GM18526 (cell line): Measurements from ENCODE around the gene B3GAT2.

Experiments
- POLR2A ChIP-seq: IDR thresholded peaks from 3 replicates; pipeline ENCODE4 v1.6.1; 2011; ENCODE audit not compliant: insufficient read length; ENCODE audit errors: extremely low read depth

Gene B3GAT2

DNA sequence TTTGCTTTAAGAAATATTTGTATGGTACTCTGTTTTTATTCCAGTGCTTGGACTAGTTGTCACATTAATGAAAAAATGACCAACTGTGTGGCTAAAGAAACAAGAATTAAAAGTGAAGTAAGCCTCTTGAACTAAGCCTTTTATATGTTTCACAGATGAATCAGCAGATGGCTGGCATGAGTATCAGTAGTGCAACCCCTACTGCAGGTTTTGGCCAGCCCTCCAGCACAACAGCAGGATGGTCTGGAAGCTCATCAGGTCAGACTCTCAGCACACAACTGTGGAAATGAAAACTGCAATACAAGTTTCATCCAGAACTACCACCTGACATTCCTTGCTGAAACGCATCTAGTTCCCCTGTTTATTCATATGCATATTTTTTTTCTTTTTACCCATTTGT is 96.8 kb downstream of the B3GAT2 start:
- no peak for TF ChIP-seq POLR2A

DNA sequence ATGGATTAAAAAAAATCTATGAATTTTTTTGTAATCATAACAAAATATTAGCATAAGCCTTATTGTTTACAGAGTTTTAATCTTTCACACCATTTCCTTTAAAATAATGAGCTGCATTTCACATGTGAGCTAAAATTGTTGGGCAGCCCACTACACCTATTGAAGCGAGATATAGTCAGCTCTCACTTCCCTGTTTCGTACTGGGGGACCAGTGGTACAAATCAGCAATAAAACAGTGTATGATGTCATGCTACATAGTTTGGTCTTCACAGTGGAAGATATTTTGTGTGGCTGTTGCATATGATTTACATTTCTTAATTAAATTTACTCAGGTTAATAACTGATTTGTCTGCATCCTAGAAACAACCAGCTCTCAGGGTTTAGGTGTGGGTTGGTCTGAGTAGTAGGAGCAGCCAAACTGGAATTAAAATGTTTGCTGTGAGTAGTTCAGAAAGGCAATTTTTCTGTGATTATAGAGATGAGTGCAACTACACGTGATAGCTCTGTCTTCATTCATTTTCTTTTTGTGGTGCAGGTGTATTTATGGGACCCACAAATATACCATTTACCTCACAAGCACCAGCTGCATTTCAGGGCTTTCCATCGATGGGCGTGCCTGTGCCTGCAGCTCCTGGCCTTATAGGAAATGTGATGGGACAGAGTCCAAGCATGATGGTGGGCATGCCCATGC is 99.3 kb downstream of the B3GAT2 start:
- TF ChIP-seq POLR2A: no peak

GRCh38 chr6:70852667-70853246 is 104.1 kb downstream of the B3GAT2 start:
- no peak for TF ChIP-seq POLR2A

GRCh38 chr6:70849348-70850069 is 107.4 kb downstream of the B3GAT2 start:
- TF ChIP-seq POLR2A: no peak

DNA sequence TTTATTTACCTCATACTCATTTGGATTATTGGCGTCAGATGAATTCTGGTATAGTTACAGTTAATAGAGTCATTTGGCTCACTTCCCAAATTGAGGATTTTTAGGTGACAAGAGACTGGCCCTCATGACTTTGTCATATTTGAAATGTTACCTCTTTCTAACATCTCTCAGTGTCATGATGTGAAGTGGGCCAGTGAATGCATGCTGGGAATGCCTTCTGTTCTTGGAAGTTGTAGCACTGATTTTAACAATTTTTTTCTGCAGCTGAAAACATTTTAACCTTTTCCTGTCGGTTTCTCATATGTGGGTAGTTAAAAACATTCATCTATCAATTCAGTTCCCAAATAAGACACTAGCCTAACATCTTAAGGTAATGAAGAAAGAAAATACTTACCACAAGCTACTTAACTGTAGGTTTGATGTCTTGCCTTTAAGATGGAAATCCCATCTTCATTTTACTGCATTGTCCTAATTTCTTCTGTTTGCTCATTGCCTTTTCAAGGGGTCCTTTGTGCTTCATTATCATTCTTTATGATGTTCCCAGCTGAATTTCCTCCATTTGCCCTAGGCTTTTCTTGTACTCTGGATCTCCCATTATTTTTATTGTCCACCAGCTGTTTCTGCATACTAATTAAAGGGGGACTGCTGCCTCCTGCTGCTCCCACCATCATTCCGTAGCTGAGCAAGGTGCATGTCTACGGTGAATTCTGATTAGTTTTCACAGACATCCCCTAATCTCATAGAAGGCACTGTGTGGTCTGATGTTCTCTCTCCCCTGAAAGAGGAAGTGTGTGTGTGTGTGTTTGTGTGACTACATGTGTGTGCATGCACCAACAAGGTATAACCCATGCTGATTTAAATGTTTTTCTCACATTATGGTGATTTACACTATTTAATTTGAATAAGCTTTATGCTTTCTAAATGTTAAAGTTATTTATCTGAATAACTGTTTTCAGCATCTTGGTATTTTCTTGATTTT is 109.5 kb downstream of the B3GAT2 start:
- TF ChIP-seq POLR2A: no peak

DNA sequence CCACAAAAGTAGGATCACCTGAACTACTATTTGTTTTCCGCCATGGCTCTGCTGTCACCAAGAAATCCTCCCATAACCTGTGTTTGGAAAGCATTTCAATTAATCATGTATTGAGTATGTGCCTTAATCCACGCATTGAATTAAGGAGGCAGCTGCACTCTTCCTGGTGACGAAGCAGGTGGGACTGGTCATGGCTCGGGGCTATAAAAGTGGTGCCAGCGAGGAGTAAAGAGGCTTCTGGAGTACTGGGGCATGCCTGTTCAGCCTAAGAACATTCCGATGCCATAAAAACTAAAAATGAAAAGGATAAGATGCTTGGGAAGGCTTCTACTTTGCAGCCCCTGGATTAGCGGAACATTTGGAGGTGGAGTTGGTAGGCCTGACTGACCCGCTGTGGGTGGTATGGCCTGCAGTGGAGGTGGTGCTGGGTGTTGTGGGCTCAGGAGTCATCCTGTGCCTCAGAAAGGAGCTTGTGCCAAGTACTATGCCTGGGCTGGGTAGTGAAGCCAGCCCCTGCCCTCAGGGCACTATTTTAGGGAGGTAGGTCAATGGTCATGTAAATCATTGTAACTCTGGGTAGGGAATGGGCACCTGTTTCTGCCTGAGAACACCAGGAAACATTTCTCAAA is 110.5 kb downstream of the B3GAT2 start:
- TF ChIP-seq POLR2A: no peak

DNA sequence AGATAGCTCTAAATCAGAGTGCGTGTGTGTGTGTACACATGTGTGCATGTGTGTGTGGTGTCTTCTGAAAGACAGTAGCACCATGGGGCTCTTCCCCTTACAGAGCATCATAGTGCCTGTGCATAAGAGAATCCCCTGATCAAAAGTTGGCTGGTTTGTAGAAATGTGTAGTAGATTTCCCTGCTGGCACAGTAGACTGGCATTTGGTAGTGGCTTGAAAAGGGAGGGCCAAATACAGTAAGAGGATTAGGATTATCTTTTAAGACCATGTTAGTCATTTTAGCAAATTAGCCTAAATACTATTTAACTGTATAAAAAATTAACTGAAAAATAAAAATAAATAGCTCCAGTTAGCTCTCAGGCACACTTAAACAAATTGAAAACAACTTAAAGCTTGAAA is 112.6 kb downstream of the B3GAT2 start:
- TF ChIP-seq POLR2A: no peak

DNA sequence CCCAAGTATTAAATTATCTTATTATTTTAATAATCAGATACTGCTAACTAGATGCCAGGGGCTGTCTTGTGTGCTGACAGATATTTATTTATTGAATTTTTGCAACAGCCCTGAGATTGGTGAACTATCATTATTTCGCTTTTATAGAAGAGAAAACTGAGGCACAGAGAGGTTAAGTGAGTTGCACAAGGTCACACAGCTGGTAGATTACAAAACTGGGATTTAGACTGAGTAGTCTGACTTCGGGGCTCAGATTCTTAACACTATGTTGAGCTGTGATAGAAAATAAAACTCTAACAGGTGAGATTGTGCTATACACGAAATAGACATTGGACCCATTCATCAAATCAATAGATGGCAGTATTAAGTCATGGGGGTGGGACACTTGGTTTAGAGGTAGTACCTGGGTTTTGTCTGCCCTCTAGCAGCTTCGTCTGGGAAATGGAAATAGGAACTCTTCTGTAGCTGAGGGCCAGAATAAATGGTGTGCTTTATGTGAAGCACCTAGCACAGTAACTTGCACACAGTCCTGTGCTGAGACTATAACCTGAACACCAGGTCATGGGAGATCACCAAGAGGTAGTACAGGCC is 113.4 kb downstream of the B3GAT2 start:
- TF ChIP-seq POLR2A: no peak

DNA sequence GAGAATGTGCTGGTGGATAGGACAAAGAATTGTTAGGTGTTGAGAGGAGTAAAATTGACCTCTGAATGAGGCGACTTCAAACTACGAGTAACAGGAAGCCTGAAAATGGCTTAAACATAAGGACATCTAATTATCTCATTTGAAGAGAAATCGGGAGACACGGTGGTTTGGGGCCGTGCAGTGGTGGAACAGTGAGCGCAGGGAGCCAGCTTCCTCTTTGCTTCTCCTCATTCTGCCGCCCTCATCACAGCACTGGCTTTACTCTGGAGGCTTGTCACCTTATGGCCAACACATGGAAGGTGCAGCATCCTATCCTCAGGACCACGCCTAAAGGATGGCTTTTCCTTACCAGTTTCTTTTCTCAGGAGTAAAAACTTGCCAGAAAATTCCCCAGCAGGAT is 114.3 kb downstream of the B3GAT2 start:
- no peak for TF ChIP-seq POLR2A

DNA sequence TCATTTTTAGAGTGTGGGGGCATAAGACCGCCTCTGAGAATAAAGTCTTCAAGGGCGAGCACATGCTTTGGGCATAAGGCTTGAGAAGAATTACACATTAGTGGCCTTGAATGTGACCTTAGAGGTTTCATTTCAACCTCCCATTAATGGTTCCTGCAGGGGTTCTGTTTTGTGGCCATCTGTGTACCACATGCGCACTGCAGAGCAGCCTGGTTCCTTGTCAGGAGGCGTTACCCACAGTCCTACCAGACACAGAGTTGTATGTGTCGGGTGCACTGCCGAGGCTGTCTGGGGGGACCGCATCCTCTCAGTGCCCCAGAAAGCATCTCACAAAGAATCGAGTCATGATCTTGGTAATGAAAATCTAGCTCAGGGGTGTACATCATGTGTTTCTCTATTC is 115.7 kb downstream of the B3GAT2 start:
- no peak for TF ChIP-seq POLR2A

DNA sequence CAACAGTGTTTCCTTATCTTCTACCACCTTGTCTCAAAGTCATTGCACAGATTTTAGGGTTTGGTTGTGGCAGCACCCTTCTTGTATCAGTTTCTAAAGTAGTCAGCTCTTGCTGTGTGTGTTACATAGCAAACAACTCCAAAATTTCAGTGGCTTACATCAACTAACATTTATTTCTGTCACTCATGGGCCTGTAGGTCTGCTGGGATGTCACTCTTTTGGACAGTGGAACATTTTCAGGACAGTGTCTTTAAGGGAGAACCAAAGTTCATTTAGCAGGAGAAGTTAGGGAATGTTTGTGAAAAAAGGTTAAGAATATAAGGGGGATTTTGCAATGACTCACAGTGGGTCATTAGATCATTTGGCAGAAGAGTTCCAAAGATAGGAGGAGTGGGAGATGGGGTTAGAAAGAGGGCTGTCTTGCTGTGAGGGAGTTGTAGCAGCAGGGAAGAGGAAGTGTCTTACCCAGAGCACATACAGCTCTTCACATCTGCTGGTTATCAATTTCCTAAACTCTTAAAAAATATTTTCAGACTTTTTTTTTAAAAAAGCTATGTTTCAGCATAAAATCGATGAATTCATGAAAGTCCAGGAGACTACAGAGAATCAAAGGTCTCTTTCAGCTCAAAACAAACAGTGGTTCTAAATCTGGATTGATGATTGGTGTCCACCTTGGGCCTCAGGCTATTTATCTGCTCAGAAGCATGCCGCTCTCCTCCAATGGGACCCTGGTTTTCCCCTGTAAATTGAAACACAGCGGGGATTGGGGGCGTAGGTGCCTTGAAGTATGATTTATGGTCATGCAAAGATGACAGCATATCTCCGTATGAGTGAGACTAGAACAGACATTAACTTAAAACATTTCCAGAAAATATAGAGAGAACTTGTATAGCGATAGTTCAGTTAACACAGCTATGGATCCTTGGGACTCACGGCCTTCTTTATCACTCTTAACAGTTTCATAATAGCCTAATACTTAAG is 117.3 kb downstream of the B3GAT2 start:
- TF ChIP-seq POLR2A: no peak

DNA sequence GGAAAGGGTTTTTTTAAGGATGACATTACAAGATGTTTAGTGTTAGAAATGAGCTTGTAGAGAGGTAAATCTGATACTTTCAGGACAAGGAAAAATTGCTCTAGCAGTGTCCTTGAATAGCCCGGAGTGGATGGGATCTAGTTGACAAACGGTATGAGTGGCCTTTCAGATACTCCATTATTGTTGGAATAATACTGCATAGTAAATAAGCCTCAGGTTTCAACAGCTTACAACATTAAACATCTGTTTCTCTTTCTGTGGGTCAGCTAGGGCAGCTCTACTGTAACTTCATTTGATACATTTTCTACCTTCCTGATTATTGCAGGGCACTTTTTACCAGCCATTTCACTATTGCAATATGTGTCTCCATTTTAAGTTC is 118.0 kb downstream of the B3GAT2 start:
- TF ChIP-seq POLR2A: no peak

DNA sequence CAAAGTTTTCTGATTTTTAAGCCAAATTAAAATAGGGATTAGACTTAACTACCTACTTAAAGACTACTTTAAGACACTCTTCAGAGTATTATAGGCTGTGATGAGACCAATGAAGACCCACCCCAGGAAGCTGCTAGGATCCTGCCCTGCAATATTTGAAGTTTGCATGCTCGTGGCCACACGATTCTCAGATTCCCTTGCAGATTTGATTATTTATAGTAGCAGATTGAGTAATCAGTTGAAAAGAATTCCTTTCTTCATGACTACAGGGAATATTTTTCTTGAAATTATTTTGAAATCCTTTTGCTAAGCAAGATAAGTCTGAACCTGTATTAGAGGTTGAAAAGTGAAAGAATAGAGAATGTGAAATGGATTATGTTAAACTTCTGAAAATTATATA is 122.3 kb downstream of the B3GAT2 start:
- no peak for TF ChIP-seq POLR2A
